Activated CD8-positive, alpha-beta memory T cell treated with anti-CD3 and anti-CD28 coated beads for 1 hour (primary cell): ENCODE measurements around the gene PSMB5.
A peak's percentile ranks its signal among the peaks of the same experiment; 100 is the strongest.

ENCODE experiments used
- DNase-seq, 2 donors: peaks; one replicate each; pipeline ENCODE4 v3.0.0-alpha.2; 2020; ENCODE audit warnings: low read depth in 1 of 2; ENCODE audit errors: extremely low read depth in 1 of 2

PSMB5 gene

GRCh38 chr14:23060536-23061260, 26.0 kb upstream of the PSMB5 start:
- no peak for DNase-seq

GRCh38 chr14:23058654-23059504, 24.2 kb upstream of the PSMB5 start:
- no peak for DNase-seq

GRCh38 chr14:23057757-23058653, 23.3 kb upstream of the PSMB5 start:
- DNase-seq, result peak; percentile 71 to 82

GRCh38 chr14:23056956-23057756, 22.5 kb upstream of the PSMB5 start, which contains the start of gene CDH24:
Gene CDH24, minus strand, starts transcription at chr14:23057520. Its CDS starts 1,787 bp downstream, at chr14:23055733.
- DNase-seq, result peak; percentile 26 to 54

- DNase-seq, result peak; percentile 19 to 54
Measured at GRCh38 chr14:23056145-23056955, 21.6 kb upstream of the PSMB5 start.

GRCh38 chr14:23055621-23056144, 21.0 kb upstream of the PSMB5 start:
- no peak for DNase-seq

GRCh38 chr14:23055147-23055550, 20.4 kb upstream of the PSMB5 start:
- DNase-seq, result no peak

GRCh38 chr14:23054000-23054811, 19.5 kb upstream of the PSMB5 start:
- DNase-seq, result no peak

GRCh38 chr14:23053426-23053825, 18.7 kb upstream of the PSMB5 start:
- DNase-seq, result no peak

- no peak for DNase-seq
Measured at GRCh38 chr14:23052671-23053070, 18.0 kb upstream of the PSMB5 start.

GRCh38 chr14:23052182-23052623, 17.5 kb upstream of the PSMB5 start:
- no peak for DNase-seq

- DNase-seq, result no peak
Measured at GRCh38 chr14:23051141-23052057, 16.7 kb upstream of the PSMB5 start.

- no peak for DNase-seq
Measured at GRCh38 chr14:23049011-23049410, 14.3 kb upstream of the PSMB5 start.

- no peak for DNase-seq
Measured at GRCh38 chr14:23047751-23048693, 13.3 kb upstream of the PSMB5 start.

GRCh38 chr14:23047034-23047634, 12.4 kb upstream of the PSMB5 start:
- no peak for DNase-seq
